CD14-positive monocyte (primary cell): ENCODE results near the gene G6PC2. TPM values are rescaled to one million over a fixed set of nuclear protein-coding genes. Genes with fewer than 3 reads are reported as not detected.

Experiments used
- DNase-seq, 3 donors: peaks; one replicate each; pipeline ENCODE4 v3.0.0-alpha.2; 2011 to 2022
- H2AFZ ChIP-seq: 2 replicates; pipeline ENCODE4 v1.6.0; 2012; ENCODE audit warnings: mild to moderate bottlenecking, low read depth, low read length, inconsistent platforms; ENCODE audit not compliant: insufficient read depth, poor library complexity, severe bottlenecking
- H3K27ac ChIP-seq, 2 donors: 1 replicate in 1 of 2; 2 replicates in 1 of 2; pipeline ENCODE4 v1.5.1; 2012 to 2013; ENCODE audit warnings: low read length in 2 of 2, control low read depth in 1 of 2, inconsistent platforms in 1 of 2, low read depth in 1 of 2, mild to moderate bottlenecking in 1 of 2
- H3K27me3 ChIP-seq, 2 donors: one replicate each; pipeline versions ENCODE4 v1.6.0 to v1.6.1; 2011 to 2013; ENCODE audit warnings: low read length in 2 of 2; ENCODE audit not compliant: control insufficient read depth in 2 of 2, insufficient read depth in 2 of 2
- H3K36me3 ChIP-seq, 2 donors: replicated peaks in 1 of 2; 1 replicate in 1 of 2; 2 replicates in 1 of 2; pipeline versions ENCODE4 v1.5.1 to v1.6.1; 2012 to 2013; ENCODE audit warnings: low read length in 2 of 2, control low read depth in 1 of 2, inconsistent platforms in 1 of 2, mild to moderate bottlenecking in 1 of 2; ENCODE audit not compliant: insufficient read depth in 2 of 2, control insufficient read depth in 1 of 2
- H3K4me1 ChIP-seq, 2 donors: 1 replicate in 1 of 2; 2 replicates in 1 of 2; pipeline versions ENCODE4 v1.5.1 to v1.6.1; 2012 to 2013; ENCODE audit warnings: low read length in 2 of 2, control low read depth in 1 of 2, inconsistent platforms in 1 of 2, mild to moderate bottlenecking in 1 of 2, moderate library complexity in 1 of 2; ENCODE audit not compliant: insufficient read depth in 2 of 2, control insufficient read depth in 1 of 2
- H3K4me2 ChIP-seq: replicated peaks from 2 replicates; pipeline ENCODE3; 2012; ENCODE audit warnings: low read length, moderate library complexity, mild to moderate bottlenecking; ENCODE audit not compliant: poor library complexity, severe bottlenecking; ENCODE audit errors: extremely low read depth
- H3K4me3 ChIP-seq, 3 experiments: fragments of 200-600 bp in 1 of 3; sonication (generic) in 1 of 3; replicated peaks in 1 of 3; 1 replicate in 2 of 3; 2 replicates in 1 of 3; pipeline ENCODE4 v1.5.1; 2011 to 2013; ENCODE audit warnings: low read length in 3 of 3, mild to moderate bottlenecking in 3 of 3, control low read depth in 2 of 3, low read depth in 2 of 3, inconsistent platforms in 1 of 3, moderate library complexity in 1 of 3
- H3K79me2 ChIP-seq: 2 replicates; pipeline ENCODE4 v1.6.0; 2012; ENCODE audit warnings: mild to moderate bottlenecking, control low read depth, inconsistent platforms, low read length, moderate library complexity; ENCODE audit not compliant: insufficient read depth
- H3K9ac ChIP-seq: 2 replicates; pipeline ENCODE4 v1.6.0; 2017; ENCODE audit warnings: low read length, mild to moderate bottlenecking; ENCODE audit not compliant: insufficient read depth, poor library complexity, severe bottlenecking
- H3K9me3 ChIP-seq, 2 donors: replicated peaks in 1 of 2; 1 replicate in 1 of 2; 2 replicates in 1 of 2; pipeline versions ENCODE4 v1.5.1 to v1.6.1; 2012 to 2013; ENCODE audit warnings: low read length in 2 of 2, control low read depth in 1 of 2; ENCODE audit not compliant: control insufficient read depth in 1 of 2, insufficient read depth in 1 of 2
- H4K20me1 ChIP-seq: 2 replicates; pipeline ENCODE4 v1.6.0; 2012; ENCODE audit warnings: mild to moderate bottlenecking, low read length, control low read depth, moderate library complexity; ENCODE audit not compliant: insufficient read depth
- H3K27ac Mint-ChIP-seq, 7 donors: one replicate each; pipeline ENCODE4 v1.8.0; 2020; ENCODE audit warnings: mild to moderate bottlenecking in 7 of 7, mixed read lengths in 7 of 7, moderate library complexity in 6 of 7, inconsistent platforms in 2 of 7
- H3K27me3 Mint-ChIP-seq, 3 donors: one replicate each; pipeline ENCODE4 v1.8.0; 2021 to 2022; ENCODE audit warnings: low read depth in 3 of 3, mild to moderate bottlenecking in 3 of 3, mixed read lengths in 3 of 3, moderate library complexity in 3 of 3, inconsistent platforms in 1 of 3
- H3K36me3 Mint-ChIP-seq, 2 donors: one replicate each; pipeline ENCODE4 v1.8.0; 2020; ENCODE audit warnings: mixed read lengths in 2 of 2, inconsistent platforms in 1 of 2, mild to moderate bottlenecking in 1 of 2
- H3K4me1 Mint-ChIP-seq: one replicate; pipeline ENCODE4 v1.8.0; 2020; ENCODE audit warnings: mild to moderate bottlenecking, mixed read lengths
- H3K4me3 Mint-ChIP-seq, 2 donors: one replicate each; pipeline ENCODE4 v1.8.0; 2020; ENCODE audit warnings: mild to moderate bottlenecking in 2 of 2, mixed read lengths in 2 of 2, moderate library complexity in 1 of 2
- H3K9me3 Mint-ChIP-seq, 7 donors: one replicate each; pipeline ENCODE4 v1.8.0; 2020 to 2022; ENCODE audit warnings: mixed read lengths in 7 of 7, mild to moderate bottlenecking in 6 of 7, moderate library complexity in 6 of 7, inconsistent platforms in 2 of 7
- CTCF ChIP-seq: fragments of 200-600 bp; IDR thresholded peaks from one replicate; pipeline ENCODE4 v1.8.0; 2022; ENCODE audit warnings: antibody characterized with exemption, mild to moderate bottlenecking
- WGBS: methylation state at CpG from one replicate; pipeline ENCODE4 v1.1.5; 2013; ENCODE audit warnings: missing lambda C conversion rate; ENCODE audit not compliant: insufficient coverage; 5-methylcytosine and 5-hydroxymethylcytosine counted together
- intact Hi-C, 2 donors: fragments of 100-400 bp; cut with micrococcal nuclease; formaldehyde crosslinking; loops; one replicate each; pipeline versions ENCODE4 v1.15.0 to v1.15.1; 2023
- polyA plus RNA-seq, 3 donors: library from polyadenylated mRNA; depleted of rRNA in 1 of 3; unstranded in 2 of 3; stranded (reverse) in 1 of 3; fragments of 300-500 nt in 2 of 3; fragments of >200 nt in 1 of 3; fragmentation: Illumina TruSeq in 2 of 3; gene quantifications; 1 replicate in 2 of 3; 2 replicates in 1 of 3; pipeline ENCODE4 v1.2.3, GENCODE V29; 2012 to 2021

G6PC2 gene
- polyA plus RNA-seq, 3 donors: not detected

- Mint-ChIP-seq H3K4me1 (no peaks in the 10 kb centered on the region), H3K27ac (no peak overlapping the region), H3K9me3 (peaks cover 0 to 5% (median 0%) of the 10 kb centered on the region in 7 donors), H3K36me3 (no peaks in the 10 kb centered on the region), H3K27me3 (peaks cover 0 to 3% (median 0%) of the 10 kb centered on the region in 3 donors), H3K4me3 (no peak overlapping the region)
- WGBS: 0% methylated on average over 1 of the region's 4 CpGs
- Histone ChIP-seq H2AFZ (no peak overlapping the region), H3K9ac (no peak overlapping the region), H4K20me1 (no peaks in the 10 kb centered on the region), H3K4me3 (no peak overlapping the region), H3K27me3 (no peaks in the 10 kb centered on the region), H3K79me2 (no peaks in the 10 kb centered on the region), H3K4me2 (no peak overlapping the region), H3K4me1 (no peaks in the 10 kb centered on the region), H3K9me3 (no peaks in the 10 kb centered on the region), H3K36me3 (no peaks in the 10 kb centered on the region), H3K27ac (no peak overlapping the region)
- TF ChIP-seq CTCF: no peak
- intact Hi-C loops: no loop called here
- no peak for DNase-seq
Observed at GRCh38 chr2:168945508-168945907, 44.4 kb downstream of the G6PC2 start.

GRCh38 chr2:168948621-168949212, 47.6 kb downstream of the G6PC2 start:
- no peak overlapping the region for H2AFZ ChIP-seq

More at GRCh38 chr2:168948621-168949212, 47.6 kb downstream of the G6PC2 start:
- no peak overlapping the region for H3K9ac ChIP-seq
- H3K27ac ChIP-seq: no peak overlapping the region
- intact Hi-C loops: no loop called here
- H3K27me3 ChIP-seq: no peaks in the 10 kb centered on the region
- Mint-ChIP-seq H3K27me3 (peaks cover 0 to 3% (median 0%) of the 10 kb centered on the region in 3 donors), H3K36me3 (peaks cover 0 to 8% of the 10 kb centered on the region in 2 donors), H3K4me1 (no peaks in the 10 kb centered on the region), H3K4me3 (no peak overlapping the region), H3K27ac (no peak overlapping the region), H3K9me3 (peaks cover 8 to 17% (median 13%) of the 10 kb centered on the region in 7 donors)
- H3K9me3 ChIP-seq: no peaks in the 10 kb centered on the region
- H3K36me3 ChIP-seq: no peaks in the 10 kb centered on the region
- WGBS: 20% methylated on average over 1 of the region's 6 CpGs
- H3K4me2 ChIP-seq: no peak overlapping the region
- H3K79me2 ChIP-seq: no peaks in the 10 kb centered on the region
- no peaks in the 10 kb centered on the region for H4K20me1 ChIP-seq
- no peak overlapping the region for H3K4me3 ChIP-seq
- no peaks in the 10 kb centered on the region for H3K4me1 ChIP-seq
- peak in 2 of 3 donors; percentile 8 to 10 for DNase-seq
- peak; percentile 81 for TF ChIP-seq CTCF
